Hematopoietic multipotent progenitor cell (in vitro differentiated cells): ENCODE measurements around the gene SRRM5. TPM values are rescaled to one million over a fixed set of nuclear protein-coding genes. Genes with fewer than 3 reads are reported as not detected.
A peak's percentile ranks its signal among the peaks of the same experiment; 100 is the strongest.
"Not testable (repeated sequence)": the region's sequence is repeated elsewhere in the genome, so short reads cannot be mapped to it uniquely, and the experiment has no call there.

ENCODE experiments used
- DNase-seq, 3 donors: peaks; one replicate each; pipeline ENCODE4 v3.0.0-alpha.2; 2011 to 2015; ENCODE audit warnings: low read depth in 2 of 3, low spot score in 2 of 3
- total RNA-seq: library from RNA; depleted of rRNA; stranded (reverse); fragments of >200 nt; gene quantifications from one replicate; pipeline ENCODE4 v1.2.3, GENCODE V29; 2012

Gene SRRM5
- total RNA-seq, result under 0.01 TPM

DNA sequence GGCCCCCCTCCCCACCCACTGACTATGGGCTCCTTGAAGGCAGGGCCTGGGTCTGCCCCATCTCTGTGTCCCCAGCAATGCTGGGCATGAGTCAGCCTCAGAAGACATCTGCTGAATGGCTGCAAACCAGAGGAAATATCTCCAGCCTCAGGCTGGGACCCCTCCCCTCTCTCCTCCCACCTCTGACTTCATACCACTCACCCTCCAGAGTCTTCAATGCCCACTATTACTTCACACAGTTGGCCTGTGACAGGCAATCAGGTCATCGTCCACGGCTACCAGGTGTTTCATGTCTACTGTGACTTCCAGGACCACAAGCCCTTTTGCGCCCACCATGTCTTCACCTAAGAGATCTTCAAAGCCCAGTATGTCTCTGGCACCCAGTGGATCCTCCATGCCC lies at the start of gene SRRM5:
Gene SRRM5, plus strand, starts transcription at position 301 of the 400 bp plus-strand sequence. Its CDS starts 34 bp downstream, at position 335.
- DNase-seq, result no peak

DNA sequence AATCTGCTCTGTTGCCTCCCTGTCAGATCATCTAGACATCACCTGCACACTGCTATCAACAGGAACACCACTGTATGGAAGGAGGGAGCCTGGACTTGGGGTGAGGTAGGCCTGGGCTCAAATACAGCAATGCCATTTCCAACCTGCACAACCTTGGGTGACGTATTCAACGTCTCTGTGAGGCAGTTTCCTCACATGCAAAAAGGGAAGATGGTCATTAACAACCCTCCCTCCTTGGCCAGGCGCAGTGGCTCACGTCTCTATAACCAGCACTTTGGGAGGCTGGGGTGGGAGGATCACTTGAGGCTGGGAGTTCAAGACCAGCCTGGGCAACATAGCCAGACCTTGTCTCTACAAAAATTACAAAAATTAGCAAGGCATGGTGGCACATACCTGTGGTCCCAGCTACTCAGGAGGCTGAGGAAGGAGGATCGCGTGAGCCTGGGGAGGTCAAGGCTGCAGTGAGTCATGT lies 49.6 kb upstream of the SRRM5 start:
- DNase-seq, result peak in 1 of 3 donors; percentile 42

- DNase-seq, result peak; percentile 59 to 98 (median 96)
Measured at GRCh38 chr19:43562698-43563241, 49.1 kb upstream of the SRRM5 start.

GRCh38 chr19:43563816-43564457 lies 48.0 kb upstream of the SRRM5 start:
- no peak for DNase-seq

DNA sequence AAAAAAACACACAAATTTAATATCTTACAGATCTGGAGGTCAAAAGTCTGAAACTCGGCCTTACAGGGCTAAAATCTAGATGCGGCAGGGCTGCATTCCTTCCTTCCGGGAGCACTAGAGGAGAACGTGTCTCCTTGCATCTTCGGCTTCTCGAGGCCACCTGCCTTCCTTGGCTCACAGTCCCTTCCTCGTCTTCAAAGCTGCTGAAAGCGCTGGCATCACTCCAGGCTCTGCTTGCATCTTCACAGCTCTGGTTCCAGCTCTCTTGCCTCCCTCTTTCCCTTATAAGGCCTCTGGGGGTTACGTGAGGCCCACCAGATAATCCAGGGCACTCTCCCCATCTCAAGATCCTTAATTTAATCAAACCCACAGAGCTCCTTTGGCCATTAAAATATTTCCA lies 47.1 kb upstream of the SRRM5 start:
- DNase-seq, result no peak

GRCh38 chr19:43569657-43570056 lies 42.2 kb upstream of the SRRM5 start:
- DNase-seq, result no peak

DNA sequence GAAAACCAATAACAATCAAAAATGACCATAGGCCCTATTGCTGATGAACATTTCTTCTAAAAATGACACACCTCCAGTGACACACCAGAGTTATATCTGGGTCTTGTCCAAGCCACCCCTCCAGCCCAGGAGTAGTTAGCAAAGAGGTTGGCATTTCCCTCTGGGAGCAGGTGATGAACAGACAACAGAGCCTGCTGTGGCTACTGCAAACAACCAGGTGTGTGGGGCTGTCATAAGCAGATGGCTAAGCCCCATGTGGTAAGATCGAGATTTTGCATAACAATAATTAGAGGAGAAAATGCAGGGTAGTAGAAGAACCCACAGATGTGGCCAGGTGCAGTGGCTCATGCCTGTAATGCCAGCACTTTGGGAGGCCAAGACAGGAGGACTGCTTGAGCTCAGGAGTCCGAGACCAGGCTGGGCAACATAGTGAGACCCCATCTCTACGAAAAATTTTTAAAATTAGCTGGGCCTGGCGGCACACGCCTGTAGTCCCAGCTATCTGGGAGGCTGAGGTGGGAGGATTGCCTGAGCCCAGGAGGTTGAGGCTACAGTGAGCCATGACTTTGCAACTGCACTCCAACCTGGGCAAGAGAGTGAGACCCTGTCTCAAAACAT lies 41.6 kb upstream of the SRRM5 start:
- no peak for DNase-seq

GRCh38 chr19:43572171-43572588 lies 39.7 kb upstream of the SRRM5 start:
- no peak for DNase-seq

DNA sequence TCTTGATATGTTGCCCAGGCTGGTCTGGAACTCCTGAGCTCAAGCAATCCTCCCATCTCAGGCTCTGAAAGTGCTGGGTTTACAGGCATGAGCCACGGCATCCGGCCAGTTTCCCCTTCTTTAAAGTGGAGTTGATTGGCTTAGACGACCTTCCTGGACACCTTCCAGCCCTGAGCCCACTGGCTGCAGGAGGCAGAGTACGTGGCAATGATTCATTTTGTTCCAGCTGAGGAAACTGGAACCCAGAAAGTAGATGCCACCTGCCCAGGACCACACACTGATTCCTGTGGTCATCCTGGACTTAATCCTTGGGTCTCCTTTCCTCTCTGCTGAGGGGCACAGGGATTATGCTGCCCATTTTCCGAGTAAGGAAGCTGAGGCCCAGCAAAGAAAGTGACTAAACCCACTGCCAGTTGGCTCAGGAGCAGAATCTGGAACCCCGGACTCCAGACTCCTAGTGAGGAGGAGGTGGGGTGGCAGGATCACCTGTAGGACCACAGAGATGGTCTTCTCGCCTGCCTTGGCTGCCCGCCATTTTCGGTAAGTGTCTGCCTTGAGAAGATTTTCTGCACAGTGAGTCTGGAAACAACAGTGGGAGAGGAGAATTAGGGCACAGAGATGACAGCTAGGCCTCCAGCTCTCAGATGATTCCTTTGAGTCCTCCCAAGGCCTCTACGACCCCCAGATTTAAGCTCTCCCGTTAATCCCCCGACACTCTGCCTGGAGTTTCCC lies 37.3 kb upstream of the SRRM5 start:
- no peak for DNase-seq

GRCh38 chr19:43575156-43575950 lies 36.5 kb upstream of the SRRM5 start, which contains the start of the genes PINLYP and XRCC1:
Gene PINLYP (plus strand): TSS chr19:43575801. CDS start chr19:43577192, 1,391 bp downstream.
Gene XRCC1 (minus strand): TSS chr19:43575527. CDS start chr19:43575458, 69 bp downstream.
- peak; percentile 93 to 100 (median 99) for DNase-seq

DNA sequence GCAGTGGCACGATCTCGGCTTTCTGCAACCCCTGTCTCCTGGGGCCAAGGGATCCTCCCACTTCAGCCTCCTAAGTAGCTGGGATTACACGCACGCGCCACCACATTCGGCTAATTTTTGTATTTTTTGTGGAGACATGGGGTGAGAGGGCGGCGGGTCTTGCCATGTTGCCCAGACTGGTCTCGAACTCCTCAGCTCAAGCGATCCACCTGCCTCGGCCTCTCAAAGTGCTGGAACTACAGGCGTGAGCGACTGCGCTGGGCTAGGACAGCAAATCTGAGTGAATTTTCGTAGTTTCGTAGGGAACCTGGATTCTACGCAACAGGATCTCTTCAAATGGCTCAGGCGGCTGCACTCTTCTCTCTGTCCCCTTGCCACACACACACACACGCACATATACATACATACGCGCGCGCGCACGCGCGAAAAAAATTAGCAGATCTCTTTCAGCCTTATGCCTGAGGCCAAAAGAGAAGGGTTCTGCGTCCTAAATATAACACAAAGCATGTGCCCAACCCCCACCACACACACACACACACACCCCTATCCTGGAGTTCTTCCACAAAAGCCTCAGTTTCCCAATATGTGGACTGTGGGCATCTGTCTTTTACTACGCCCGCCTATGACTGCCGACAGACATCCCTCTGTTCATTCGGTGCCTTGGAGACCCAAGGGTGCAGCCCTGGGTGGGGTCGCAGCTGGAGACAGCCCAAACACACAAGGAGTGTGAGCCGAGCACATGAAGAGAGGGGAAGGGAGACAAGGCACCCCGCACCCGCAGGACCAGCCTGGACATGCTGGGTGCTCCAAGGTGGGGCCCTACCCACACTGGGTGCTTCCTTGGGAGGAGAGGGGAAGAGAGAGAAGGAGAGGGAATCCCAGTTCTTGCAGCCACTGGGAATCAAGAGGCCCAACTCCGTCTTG lies 35.7 kb upstream of the SRRM5 start:
- no peak for DNase-seq

DNA sequence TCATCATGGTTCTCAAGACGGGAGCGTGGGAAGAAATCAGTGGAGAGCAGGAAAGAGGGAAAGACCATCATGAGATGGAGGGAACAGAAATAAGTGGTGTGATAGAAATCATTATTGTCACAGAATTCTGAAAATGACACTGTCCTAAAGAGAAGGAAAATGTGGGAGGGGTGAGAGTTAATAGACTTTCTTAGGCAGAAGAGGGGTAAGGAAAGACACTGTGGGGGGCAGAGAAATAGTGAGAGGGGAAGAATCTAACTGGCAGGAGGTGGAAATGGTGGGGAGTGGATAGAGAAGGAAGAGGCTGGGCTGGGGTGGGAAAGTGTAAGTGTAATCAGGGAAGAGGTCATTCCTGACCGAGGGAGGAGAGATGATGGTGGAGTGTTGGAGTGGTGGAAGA lies 33.1 kb upstream of the SRRM5 start:
- no peak for DNase-seq

- no peak for DNase-seq
Measured at GRCh38 chr19:43581467-43581866, 30.4 kb upstream of the SRRM5 start.

DNA sequence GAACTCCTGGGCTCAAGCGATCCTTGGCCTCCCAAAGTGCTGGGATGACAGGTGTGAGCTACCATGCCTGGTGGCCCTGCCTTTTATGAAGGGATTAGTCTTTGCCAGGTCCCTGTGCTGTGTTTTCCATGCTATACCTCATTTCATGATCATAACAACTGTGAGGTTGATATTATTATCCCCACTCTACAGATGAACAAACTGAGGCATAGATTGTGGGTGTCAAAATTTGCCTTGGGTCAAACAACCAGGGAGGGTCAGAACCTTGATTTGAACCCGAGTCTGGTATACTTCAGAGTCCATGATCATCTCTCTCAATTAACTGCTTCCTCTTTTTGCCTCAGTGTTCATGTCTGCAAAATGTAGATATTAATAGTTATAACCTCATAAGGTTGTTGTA lies 29.4 kb upstream of the SRRM5 start:
- DNase-seq, result no peak

- no peak for DNase-seq
Measured at GRCh38 chr19:43584484-43584883, 27.4 kb upstream of the SRRM5 start.

- DNase-seq, result no peak
Measured at GRCh38 chr19:43586346-43586745, 25.5 kb upstream of the SRRM5 start.

DNA sequence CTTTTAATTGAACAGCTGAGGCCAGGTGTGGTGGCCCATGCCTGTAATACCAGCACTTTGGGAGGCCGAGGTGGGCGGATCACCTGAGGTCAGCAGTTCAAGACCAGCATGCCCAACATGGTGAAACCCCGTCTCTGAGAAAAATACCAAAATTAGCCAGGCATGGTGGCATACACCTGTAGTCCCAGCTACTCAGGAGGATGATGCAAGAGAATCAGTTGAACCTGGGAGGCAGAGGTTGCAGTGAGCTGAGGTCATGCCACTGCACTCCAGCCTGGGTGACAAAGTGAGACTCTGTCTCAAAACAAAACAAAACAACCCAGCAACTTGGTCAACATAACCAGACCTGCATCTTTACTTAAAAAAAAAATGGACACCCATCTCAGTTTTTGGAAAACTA lies 24.9 kb upstream of the SRRM5 start:
- not testable (repeated sequence) for DNase-seq

GRCh38 chr19:43589277-43589676 lies 22.6 kb upstream of the SRRM5 start:
- no peak for DNase-seq

DNA sequence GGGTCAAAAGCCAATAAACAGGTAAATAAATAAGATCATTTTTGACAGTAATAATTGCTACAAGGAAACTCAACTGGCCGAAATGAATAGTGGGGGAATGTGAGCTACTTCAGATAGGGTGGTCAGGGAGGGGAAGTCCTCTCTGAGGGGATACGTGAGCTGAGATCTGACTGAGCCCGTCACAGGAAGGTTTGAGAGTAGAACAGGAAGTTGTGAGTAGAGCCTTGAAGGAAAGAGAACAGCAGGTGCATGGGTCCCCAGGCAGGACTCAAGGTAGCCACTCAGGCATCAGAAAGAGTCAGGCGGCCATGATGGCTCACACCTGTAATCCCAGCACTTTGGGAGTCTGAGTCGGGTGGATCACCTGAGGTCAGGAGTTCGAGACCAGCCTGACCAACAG lies 22.2 kb upstream of the SRRM5 start:
- peak in 1 of 3 donors; percentile 51 for DNase-seq
